Measurements from ENCODE around the gene GPRC5D. TPM values are rescaled to one million over a fixed set of nuclear protein-coding genes. Genes with fewer than 3 reads are reported as not detected.

Gene GPRC5D
- total RNA-seq, 4 donors from 2014 or later: 1.3 TPM; not detected in 3

DNA sequence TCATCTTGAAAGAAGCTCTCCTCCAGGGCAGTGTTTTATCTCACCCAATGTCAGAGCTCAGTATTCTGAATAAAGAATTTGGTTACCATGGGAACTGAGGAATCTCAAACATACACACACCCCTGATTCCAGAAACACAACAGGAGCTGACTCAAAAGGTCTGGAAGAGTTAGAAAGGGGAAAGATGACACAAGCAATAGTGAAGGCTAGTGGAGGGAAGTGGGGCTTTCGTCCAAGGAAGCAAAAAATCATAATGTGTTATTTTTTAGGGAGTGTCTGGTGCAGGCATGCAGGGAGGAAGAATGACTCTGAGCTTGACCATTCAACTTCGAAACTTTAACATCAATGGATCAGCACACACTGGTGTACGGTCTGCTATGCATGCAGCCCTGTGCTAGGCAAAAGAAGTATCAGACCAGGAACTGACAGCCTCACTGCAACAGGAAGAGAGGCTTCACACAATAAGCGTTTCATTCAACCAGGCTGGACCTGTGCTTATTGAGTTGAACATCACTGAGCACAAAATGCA is 27.8 kb upstream of the GPRC5D start:
- no peak for DNase-seq

GRCh38 chr12:12979126-12979525 is 27.2 kb upstream of the GPRC5D start:
- Histone ChIP-seq H3K4me1 (peaks cover 0 to 10% (median 0%) of the 10 kb centered on the region in 4 donors), H3K27me3 (no peaks in the 10 kb centered on the region), H3K27ac (peak overlapping the region in 1 of 4 donors; percentile 46), H3K9me3 (no peaks in the 10 kb centered on the region), H3K36me3 (peaks cover 0 to 80% (median 0%) of the 10 kb centered on the region in 3 donors), H3K4me3 (no peak overlapping the region)
- TF ChIP-seq, protein P1, sequence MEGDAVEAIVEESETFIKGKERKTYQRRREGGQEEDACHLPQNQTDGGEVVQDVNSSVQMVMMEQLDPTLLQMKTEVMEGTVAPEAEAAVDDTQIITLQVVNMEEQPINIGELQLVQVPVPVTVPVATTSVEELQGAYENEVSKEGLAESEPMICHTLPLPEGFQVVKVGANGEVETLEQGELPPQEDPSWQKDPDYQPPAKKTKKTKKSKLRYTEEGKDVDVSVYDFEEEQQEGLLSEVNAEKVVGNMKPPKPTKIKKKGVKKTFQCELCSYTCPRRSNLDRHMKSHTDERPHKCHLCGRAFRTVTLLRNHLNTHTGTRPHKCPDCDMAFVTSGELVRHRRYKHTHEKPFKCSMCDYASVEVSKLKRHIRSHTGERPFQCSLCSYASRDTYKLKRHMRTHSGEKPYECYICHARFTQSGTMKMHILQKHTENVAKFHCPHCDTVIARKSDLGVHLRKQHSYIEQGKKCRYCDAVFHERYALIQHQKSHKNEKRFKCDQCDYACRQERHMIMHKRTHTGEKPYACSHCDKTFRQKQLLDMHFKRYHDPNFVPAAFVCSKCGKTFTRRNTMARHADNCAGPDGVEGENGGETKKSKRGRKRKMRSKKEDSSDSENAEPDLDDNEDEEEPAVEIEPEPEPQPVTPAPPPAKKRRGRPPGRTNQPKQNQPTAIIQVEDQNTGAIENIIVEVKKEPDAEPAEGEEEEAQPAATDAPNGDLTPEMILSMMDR (IDR thresholded peaks at IDR 0.05): no peak
- TF ChIP-seq POLR2A (IDR thresholded peaks at IDR 0.05): no peak
- DNase-seq: no peak

More for the DNA sequence above, 27.8 kb upstream of the GPRC5D start:
- peaks cover 0 to 10% (median 0%) of the 10 kb centered on the region in 4 donors for H3K4me1 ChIP-seq
- no peaks in the 10 kb centered on the region for H3K27me3 ChIP-seq
- no peaks in the 10 kb centered on the region for H3K9me3 ChIP-seq
- no peak overlapping the region for H3K4me3 ChIP-seq
- TF ChIP-seq POLR2A (IDR thresholded peaks at IDR 0.05): no peak
- TF ChIP-seq, protein P1 (IDR thresholded peaks at IDR 0.05): no peak
- peaks cover 0 to 78% (median 0%) of the 10 kb centered on the region in 3 donors for H3K36me3 ChIP-seq
- H3K27ac ChIP-seq: peak overlapping the region in 1 of 4 donors; percentile 46

DNA sequence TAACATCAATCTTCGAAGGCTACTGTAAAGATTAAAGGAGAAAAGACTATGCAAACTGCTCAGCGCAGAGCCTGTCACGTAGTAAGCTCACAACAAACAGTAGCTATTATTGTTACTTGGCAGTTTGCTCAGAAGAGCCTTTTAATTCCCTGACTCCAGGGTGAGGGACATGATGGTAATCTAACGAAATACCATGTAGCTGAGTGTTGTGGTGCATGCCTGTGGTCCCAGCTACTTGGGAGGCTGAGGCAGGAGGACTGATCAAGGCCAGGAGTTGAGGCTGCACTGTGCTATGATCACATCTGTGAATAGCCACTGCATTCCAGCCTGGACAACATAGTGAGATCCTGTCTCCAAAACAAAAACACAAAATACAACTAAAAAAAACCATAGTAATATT is 25.3 kb upstream of the GPRC5D start:
- Histone ChIP-seq H3K27ac (peak overlapping the region in 1 of 4 donors; percentile 50), H3K4me3 (no peak overlapping the region), H3K4me1 (peaks cover 0 to 6% (median 0%) of the 10 kb centered on the region in 4 donors), H3K9me3 (no peaks in the 10 kb centered on the region), H3K36me3 (peaks cover 0 to 90% (median 0%) of the 10 kb centered on the region in 3 donors), H3K27me3 (no peaks in the 10 kb centered on the region)
- TF ChIP-seq, protein P1 (IDR thresholded peaks at IDR 0.05): no peak
- TF ChIP-seq POLR2A (IDR thresholded peaks at IDR 0.05): no peak
- DNase-seq: no peak

DNA sequence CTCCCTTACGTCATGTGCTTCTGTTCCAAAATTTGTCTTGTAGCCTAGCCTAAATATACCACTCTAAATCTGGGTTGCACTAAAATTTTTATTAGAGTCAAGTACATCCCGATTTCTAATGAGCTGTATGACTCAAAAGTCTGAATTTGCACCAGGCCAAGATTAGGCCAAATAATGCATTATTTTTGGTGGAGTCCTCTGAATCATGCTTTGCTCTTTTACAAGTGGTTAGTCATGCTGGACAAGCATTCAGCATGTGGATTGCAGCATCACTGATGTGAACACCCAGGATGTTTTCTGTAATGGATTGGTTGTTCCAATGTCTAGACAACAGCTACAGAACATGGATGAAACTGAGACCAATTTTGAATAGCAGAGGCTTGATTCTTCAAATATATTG is 24.4 kb upstream of the GPRC5D start:
- Histone ChIP-seq H3K4me3 (no peak overlapping the region), H3K9me3 (no peaks in the 10 kb centered on the region), H3K4me1 (peaks cover 0 to 6% (median 0%) of the 10 kb centered on the region in 4 donors), H3K27ac (peak overlapping the region in 1 of 4 donors; percentile 50), H3K36me3 (peaks cover 0 to 88% (median 0%) of the 10 kb centered on the region in 3 donors), H3K27me3 (no peaks in the 10 kb centered on the region)
- DNase-seq: no peak
- TF ChIP-seq, protein P1 (IDR thresholded peaks at IDR 0.05): no peak
- no peak for TF ChIP-seq POLR2A (IDR thresholded peaks at IDR 0.05)

DNA sequence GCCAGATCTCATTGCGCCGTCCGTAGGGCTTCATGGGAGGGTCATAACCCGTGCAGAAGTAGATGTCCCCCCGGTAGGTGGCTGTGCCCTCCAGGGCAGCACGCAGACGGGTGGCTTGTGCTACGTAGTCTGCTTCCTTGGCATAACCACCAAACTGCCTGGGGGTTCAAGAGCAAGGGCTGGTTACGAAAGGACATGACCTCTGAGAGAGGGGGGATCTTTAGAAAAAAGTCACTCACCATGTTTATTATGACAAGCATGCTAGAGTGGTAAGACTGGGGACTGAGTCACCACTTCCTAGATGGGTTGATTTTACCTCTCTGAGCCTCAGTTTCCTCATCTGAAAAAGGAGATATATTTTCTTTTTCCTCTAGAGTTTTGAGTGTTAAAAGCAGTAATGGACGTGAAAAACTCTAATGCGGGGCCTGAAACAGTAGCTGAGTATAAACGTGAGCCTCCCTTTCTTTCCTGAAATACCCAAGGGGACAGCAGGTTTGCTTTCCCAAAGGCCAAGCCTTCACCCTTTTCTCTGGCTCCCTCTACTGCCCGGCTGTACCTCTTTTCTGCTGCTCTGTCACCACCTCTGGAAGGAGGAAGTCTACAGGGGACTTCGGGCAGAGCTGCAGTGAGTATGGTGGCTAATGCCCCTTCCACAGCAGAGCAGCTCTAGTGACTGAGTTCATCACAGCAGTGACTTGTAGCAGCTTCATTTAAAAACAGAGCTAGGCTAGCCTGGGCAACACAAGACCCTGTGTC is 23.5 kb upstream of the GPRC5D start:
- Histone ChIP-seq H3K27ac (peak overlapping the region in 1 of 4 donors; percentile 25), H3K4me1 (peaks cover 0 to 6% (median 0%) of the 10 kb centered on the region in 4 donors), H3K9me3 (no peaks in the 10 kb centered on the region), H3K36me3 (peaks cover 0 to 83% (median 0%) of the 10 kb centered on the region in 3 donors), H3K27me3 (no peaks in the 10 kb centered on the region), H3K4me3 (no peak overlapping the region)
- TF ChIP-seq POLR2A (IDR thresholded peaks at IDR 0.05): no peak
- TF ChIP-seq, protein P1 (IDR thresholded peaks at IDR 0.05): peak in 4 of 6 experiments; percentile 7 to 46 (median 38)
- DNase-seq: peak in 1 of 3 donors; percentile 53

All from Peyer's patch (tissue), 4 donors.